Esophagus mucosa (tissue), 1 donor: Measurements from ENCODE around the gene LPP. TPM values are rescaled to one million over a fixed set of nuclear protein-coding genes. Genes with fewer than 3 reads are reported as not detected.

Experiments
- ATAC-seq: fragments of 200-7000 bp; cut with Tn5 transposase; one replicate; pipeline ENCODE4 v1.9.1; 2020
- total RNA-seq: library from RNA; stranded (reverse); gene quantifications from one replicate; pipeline ENCODE4 v1.2.4, GENCODE V29; 2023
- donor health status: DM: yes; HTN: yes; CAD: no.

LPP gene
- total RNA-seq, 1 donor from 2014 or later, result 89.0 TPM

DNA sequence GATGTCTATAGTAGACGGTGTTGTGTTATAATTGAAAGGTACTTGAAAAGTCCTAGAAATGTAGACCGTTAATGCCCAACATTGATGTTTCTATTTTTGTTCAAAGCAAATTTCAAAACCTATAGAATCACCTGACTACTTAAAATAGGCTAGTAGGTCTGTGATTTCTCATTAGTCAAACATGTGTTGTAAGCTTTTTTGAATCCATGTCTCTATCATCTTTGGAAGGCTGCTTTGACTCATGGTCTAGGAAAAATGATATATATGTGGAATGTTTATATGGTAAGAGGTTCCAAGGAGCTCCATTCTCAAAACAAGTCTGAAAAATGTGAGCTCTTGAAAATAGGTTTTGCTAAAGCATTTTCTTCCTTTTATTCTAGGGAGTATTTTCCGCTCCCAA, 375.3 kb downstream of the LPP start:
- no peak for ATAC-seq

DNA sequence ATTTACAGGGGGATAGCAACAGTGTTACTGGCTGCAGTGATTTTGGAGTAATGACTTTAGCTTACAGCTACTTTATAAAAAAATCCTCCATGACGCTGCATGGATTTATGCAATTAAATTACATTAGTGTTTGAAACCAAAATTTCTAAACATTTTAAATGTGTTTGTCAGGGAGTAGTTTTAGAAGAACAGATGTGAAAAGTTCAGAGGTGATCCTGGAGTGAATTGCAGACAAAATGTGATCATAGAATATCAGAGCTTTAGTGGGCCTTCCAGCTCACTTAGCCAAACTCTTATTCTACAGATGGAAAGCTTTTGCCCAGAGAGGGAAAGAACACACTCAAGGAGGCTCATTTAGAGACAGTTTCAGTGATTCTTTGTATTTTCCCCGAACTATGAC, 376.3 kb downstream of the LPP start:
- ATAC-seq, result no peak

DNA sequence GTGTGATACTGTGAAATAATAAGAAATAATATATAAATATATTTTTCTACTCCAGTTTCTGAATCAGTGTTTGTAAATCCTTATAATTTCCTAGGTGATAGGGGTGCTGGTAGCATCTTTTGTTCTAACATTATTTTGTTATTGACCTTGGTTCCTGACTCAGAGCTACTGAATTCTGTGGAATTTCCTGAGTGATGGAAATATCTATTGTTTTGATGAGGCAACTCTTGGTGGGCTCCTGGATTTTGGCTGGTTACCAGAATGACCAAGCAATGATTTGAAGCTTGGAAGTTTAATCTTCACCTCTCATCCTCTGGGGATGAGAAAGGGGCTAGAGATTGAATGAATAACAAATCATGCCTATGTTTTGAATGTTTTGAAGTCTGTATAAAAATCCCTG, 377.3 kb downstream of the LPP start:
- ATAC-seq, result no peak

GRCh38 chr3:188533172-188533571, 379.2 kb downstream of the LPP start:
- peak; percentile 29 for ATAC-seq

DNA sequence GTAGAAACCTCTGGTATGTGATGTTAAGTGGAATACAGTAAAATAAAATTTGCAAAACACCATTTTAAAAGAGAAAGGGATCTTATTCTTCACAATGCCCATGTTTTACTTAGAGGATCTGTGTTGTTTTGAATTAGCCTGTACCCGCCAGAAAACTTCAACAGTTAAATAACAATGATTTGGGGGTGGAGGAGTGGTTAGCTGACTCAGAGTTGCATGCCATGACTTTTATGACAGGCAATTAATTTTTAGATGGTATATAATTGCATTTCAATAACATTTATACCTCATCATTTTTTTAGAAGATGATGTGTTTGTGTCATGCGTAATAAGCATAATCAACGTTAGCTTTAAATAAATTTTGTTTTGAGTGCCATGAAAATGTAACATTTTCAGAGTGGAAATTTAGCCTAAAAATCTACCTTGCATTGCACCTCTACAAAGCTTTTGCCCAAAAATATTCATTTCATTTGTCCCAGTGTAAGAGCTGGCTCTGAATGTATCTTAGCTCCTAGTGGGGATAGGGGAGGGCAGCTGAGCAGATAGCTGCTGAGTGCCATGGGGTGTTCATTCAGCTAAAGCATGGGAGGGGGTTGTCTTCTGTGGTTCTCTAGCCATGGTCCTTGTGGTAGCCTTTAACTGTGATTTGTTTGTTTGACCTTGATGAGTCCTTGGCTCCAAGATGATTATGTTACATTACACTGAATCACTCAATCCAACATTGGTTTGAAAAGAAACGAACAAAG, 379.8 kb downstream of the LPP start:
- peak; percentile 32 for ATAC-seq

GRCh38 chr3:188534633-188535032, 380.7 kb downstream of the LPP start:
- ATAC-seq, result no peak

- ATAC-seq, result no peak
Observed at GRCh38 chr3:188537606-188538005, 383.6 kb downstream of the LPP start.

GRCh38 chr3:188539037-188539436, 385.1 kb downstream of the LPP start:
- ATAC-seq, result no peak

DNA sequence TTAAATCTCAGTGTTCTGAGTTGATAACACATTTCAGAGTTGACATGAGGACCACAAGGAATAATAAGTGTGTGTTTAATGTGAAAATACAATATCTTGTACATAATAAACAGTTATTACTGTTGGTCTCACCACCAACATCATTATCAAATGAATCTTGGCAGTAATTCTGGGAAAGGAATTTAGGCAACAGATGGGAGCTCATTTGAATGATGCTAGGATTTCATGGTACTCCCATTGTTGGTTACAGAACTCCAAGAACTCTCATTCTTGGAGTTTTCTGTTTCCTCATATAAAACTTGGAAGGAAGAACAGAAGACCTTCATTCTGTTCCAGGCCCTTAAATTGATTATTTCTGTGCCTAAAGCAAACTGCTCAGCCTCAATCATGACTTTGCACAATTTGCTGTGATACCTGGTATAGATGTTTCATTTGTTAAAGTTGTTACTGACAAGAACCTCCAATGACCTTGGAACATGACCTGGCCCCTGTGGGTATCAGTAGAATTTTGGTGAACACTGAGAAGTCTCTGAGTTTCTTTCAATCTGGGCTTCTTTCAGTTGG, 385.8 kb downstream of the LPP start:
- ATAC-seq, result no peak

- ATAC-seq, result no peak
Observed at GRCh38 chr3:188542196-188542595, 388.2 kb downstream of the LPP start.

GRCh38 chr3:188544012-188544411, 390.1 kb downstream of the LPP start:
- ATAC-seq, result no peak

DNA sequence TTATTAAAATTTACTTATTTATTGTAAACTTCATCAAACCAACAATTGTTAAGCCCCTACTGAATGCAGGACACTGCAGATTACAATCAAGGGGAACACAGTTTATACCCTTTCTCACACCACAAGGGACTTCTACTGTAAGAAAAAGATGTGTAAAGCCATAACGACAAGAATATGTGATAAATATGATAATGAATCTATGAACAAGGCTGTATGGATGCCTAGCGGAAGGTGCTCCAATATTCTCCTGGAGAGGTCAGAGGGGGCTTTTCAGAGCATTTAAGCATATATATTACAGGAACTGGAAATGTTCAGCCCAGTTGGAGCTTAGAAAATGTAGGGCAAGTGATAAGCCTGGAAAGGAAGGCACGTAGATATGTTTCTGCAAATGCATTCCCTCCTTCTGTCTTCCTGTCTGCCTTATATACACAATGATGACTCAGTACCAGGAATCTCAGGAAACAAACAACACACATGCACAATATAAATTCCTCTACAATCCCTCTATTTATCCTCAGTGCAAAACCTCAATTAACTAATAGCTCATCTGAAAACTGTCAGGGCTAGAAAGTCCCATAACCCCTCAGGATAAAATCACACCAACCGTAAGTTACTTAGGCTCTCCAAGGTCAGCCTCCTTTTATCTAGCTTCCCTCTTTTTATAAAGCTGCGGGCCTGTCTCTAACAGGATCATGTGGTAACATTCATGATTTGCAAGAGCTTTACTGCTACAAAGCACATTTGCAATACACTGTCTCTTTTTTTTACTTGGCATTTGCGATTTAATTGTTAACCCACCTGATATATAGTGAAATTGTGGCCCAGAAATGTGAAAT, 393.1 kb downstream of the LPP start:
- ATAC-seq, result no peak

DNA sequence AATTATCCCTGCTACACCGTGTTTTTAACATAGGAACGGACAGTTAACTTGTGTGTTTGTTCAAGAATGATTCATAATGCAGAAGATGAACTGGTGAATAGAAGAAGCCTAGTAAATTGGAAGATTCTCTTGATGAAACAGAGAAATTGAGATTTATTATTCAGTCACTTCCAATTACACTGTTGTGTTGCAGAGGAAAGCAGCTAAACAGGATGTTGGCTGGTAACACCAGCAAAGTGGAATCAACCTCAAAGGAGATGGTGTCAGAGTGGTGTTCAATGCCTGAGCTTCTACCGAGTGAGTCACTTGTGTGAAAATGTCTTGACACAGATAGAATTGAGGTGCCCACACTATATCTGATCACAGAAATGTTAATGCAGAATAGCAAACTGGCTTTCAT, 399.6 kb downstream of the LPP start:
- ATAC-seq, result no peak

DNA sequence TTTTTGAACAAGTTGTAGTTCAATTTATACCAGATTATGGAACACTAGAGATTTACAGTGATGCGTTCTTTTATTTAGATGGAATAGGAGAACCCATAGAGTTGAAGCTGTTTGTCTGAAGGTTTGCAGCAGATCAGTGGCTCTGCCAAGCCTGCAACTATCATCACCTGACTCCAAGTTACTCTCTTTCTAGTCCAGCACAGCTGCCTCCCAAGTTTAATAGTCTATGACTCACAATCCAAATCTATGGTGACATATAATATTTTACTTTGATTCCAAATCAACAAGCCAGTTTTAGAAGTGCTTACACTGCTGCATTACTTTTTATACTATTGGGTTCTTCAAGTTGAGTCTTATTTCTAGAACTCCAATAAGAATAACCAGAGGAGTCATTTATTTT, 400.4 kb downstream of the LPP start:
- ATAC-seq, result peak; percentile 17

DNA sequence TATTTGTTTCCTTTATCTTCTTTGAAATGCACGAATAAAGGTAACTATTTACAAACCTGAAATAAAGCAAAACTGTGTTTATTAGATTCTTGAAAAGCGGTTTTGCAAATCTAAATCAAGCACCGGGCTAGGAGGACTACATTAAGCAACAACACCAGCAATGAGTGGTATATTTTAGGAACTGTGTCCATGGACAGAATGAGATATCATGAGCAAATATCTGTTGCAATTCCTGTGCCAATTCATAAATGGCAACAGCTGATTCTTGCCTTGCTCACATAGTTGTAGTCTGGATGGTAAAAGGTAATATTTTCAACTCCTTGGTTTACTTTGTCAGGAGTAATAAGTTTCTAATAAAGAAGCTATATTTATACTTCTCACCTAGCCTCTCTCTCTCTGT, 403.3 kb downstream of the LPP start:
- no peak for ATAC-seq

GRCh38 chr3:188558343-188559071, 404.6 kb downstream of the LPP start:
- ATAC-seq, result no peak

GRCh38 chr3:188559072-188559429, 405.1 kb downstream of the LPP start:
- ATAC-seq, result no peak

- ATAC-seq, result no peak
Observed at GRCh38 chr3:188559856-188560255, 405.9 kb downstream of the LPP start.

DNA sequence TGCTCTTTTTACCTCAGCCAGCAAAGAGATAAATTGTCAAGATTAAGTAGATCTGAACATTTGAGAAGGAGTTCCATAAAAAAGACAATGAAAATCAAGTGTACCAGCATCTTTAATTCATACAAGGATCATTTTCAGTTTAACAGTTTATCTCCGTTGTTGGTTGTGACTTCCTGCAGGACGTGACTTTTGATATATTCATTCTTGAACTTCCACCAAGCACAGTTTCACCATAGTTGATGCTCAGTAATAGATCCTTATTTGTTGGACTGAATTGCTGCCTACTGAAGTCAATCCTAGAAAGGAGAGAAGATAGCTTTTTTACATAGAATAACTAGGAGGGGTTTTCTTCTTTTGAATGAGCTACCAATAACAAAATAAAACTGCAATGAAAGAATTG, 408.2 kb downstream of the LPP start:
- ATAC-seq, result no peak

GRCh38 chr3:188567478-188568195, 413.7 kb downstream of the LPP start:
- no peak for ATAC-seq

DNA sequence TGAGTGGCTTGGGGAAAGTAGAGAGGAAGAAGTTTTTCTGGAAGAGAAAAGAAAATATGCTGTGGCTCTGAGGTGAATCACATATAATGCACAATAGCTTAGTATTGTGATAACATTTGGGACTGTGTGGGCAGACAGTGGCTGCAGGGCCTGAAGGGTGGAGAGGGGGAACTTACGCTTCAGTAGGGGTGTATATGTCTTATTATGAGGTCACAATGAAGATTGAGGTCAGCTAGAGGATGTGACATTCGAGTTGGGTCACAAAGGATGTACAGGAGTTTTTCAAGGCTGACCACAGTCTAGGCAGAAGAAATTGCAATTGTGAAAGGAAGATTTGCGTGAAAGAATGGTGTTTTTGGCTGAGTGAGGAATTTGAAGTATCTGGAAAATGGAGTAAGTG, 414.8 kb downstream of the LPP start:
- no peak for ATAC-seq

DNA sequence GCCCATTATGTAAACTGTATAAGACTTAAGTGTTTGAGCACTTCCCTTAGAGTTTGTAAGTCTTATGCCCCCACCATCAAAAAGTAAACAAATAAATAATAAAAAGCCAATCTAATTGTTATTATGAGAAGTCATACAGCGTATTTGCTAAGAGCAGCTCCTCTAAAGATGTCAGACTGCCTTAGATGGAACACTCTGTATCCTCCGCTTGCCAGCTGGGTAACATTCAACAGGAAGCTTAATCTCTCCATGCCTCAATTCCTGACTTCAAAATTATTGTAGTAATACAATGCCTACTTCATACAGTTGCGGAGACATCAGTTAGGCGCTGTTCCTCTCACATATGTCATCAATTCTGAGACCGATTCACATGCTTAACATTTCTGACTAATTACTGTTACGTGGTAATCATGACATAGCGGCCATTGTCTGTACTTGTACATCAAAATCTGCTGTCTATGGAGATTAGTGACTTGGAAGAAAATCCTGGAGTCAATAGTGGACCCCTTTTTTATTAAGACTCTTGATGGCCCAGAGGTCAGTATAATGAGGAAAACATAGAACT, 417.7 kb downstream of the LPP start:
- no peak for ATAC-seq
